ENCODE results near the gene GJB2.

Gene GJB2

DNA sequence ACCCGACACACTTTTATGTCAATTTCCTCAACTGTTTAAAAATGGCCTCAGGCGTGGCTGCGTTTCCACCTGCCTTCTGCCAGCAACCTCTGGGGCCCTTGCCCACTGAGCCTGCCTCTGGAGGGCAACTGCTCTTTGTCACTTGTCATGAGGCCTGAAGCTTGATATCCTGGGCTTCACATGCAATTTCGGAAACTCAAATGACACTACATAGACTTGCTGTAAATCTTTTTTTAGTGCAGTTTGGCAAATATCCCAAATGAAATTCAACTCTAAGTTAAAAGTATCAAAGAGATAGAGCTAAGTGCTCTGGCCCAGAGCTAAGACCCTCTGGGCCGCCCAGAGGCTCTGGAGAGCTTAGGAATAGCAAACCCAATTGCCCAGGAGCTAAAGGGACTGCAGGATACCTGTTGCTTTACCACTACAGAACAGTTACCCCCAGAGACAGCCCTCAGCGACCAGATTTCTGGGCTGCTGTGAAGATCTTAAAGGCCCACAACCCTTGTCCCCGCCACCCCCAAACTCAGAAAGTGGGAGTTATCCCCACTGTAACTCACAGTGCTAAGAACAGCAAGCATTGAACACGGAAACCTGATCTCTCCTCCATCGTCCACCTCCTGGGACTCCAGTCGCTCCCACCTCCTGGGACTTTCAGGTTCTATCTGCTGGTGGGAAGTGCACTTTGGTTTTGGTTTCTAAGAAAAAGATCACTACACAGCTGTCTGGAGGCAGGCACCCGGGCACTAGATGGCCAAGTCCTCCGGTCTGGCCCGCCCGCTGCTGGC, 51.3 kb downstream of the GJB2 start:
- DNase-seq (ENCODE audit: low spot score) = no peak

DNA sequence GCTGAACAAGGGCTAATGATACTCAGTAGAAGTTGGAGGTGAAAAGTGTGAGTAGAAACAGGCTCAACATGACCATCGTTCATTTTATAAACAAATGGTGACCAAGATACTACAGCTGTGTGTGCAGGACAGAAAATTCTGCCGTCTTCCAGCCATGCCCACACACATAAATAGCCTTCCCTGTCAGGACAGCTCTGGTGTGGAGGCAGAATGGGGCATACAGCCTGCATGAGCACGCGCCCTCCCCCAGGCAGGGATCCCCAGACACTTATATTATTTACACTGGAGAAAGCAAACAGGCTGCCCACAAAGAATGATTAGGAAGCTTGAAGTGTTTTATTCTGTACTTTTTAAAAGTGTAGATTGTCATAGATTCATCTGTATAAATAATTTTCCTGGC, 52.3 kb downstream of the GJB2 start:
- DNase-seq (ENCODE audit: low spot score) = no peak

DNA sequence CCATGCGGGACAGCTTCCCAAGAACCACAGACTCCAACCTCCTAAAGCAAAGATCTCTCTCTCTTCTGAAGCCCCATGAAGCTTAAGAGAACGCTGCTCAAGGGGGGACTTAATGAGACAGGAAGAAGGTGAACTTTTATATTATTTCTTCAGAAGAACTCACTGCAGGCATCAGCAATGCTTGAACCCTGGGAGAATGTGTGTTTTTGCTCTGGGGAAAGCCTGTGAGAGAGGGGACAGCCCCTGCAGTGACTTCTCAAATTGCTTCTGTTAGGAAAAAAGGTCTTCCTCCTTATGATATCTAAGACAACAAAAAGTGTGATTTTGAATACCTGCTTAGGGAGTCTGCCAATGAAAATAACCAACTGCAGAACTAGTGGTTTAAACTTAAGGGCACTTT, 54.9 kb downstream of the GJB2 start:
- DNase-seq (ENCODE audit: low spot score) = no peak
